Measurements from ENCODE around the gene PKLR.

PKLR gene

GRCh38 chr1:155282488-155283091 is 18.6 kb downstream of the PKLR start:
- no peak for DNase-seq

- DNase-seq, result no peak
Observed at GRCh38 chr1:155279268-155279667, 22.0 kb downstream of the PKLR start.

- DNase-seq, result no peak
Observed at GRCh38 chr1:155278689-155279160, 22.5 kb downstream of the PKLR start.

- peak; percentile 79 to 82 for DNase-seq
Observed at GRCh38 chr1:155277902-155278688, 23.1 kb downstream of the PKLR start.

GRCh38 chr1:155277070-155277901 is 24.0 kb downstream of the PKLR start, which contains the start of gene HCN3:
Gene HCN3 (plus strand): TSS chr1:155277463. CDS start chr1:155277591, 128 bp downstream.
- peak; percentile 96 to 99 for DNase-seq

- peak; percentile 96 to 99 for DNase-seq
Observed at GRCh38 chr1:155273343-155274245, 27.6 kb downstream of the PKLR start, which contains the start of gene CLK2. Gene CLK2 (minus strand): TSS chr1:155273504. CDS start chr1:155270977, 2,527 bp downstream.

GRCh38 chr1:155272466-155273342 is 28.5 kb downstream of the PKLR start:
- no peak for DNase-seq

GRCh38 chr1:155269381-155269780 is 31.9 kb downstream of the PKLR start:
- DNase-seq, result no peak

GRCh38 chr1:155268630-155269029 is 32.6 kb downstream of the PKLR start:
- DNase-seq, result no peak

GRCh38 chr1:155267373-155267772 is 33.9 kb downstream of the PKLR start:
- no peak for DNase-seq

GRCh38 chr1:155266553-155266952 is 34.7 kb downstream of the PKLR start:
- no peak for DNase-seq

GRCh38 chr1:155263067-155263466 is 38.2 kb downstream of the PKLR start:
- no peak for DNase-seq

- peak; percentile 87 to 90 for DNase-seq
Observed at GRCh38 chr1:155261852-155262673, 39.2 kb downstream of the PKLR start, which contains the start of gene SCAMP3. Gene SCAMP3 (minus strand): TSS chr1:155262360. CDS start chr1:155262151, 209 bp downstream.

GRCh38 chr1:155261493-155261851 is 39.8 kb downstream of the PKLR start:
- DNase-seq, result no peak

- DNase-seq, result no peak
Observed at GRCh38 chr1:155260276-155260675, 41.0 kb downstream of the PKLR start.

GRCh38 chr1:155256058-155256852 is 45.0 kb downstream of the PKLR start:
- DNase-seq, result no peak

GRCh38 chr1:155255243-155256007 is 45.8 kb downstream of the PKLR start, which contains the start of gene ENTREP3:
Gene ENTREP3 (minus strand): TSS chr1:155255483. CDS start chr1:155254877, 606 bp downstream.
- peak; percentile 82 to 86 for DNase-seq

GRCh38 chr1:155254714-155255242 is 46.5 kb downstream of the PKLR start:
- no peak for DNase-seq
